Esophagus squamous epithelium (tissue), 5 donors: ENCODE results near the gene IMMP2L. TPM values are rescaled to one million over a fixed set of nuclear protein-coding genes. Genes with fewer than 3 reads are reported as not detected.

Experiments
- DNase-seq: peaks from one replicate; lab custom pipeline; 2025; lab: John Stamatoyannopoulos, UW
- H3K27ac ChIP-seq, 4 donors: fragments of 200-600 bp; sonication (generic); one replicate each; pipeline ENCODE4 v1.5.1; 2016 to 2019; ENCODE audit warnings: mild to moderate bottlenecking in 1 of 4
- H3K27me3 ChIP-seq, 4 donors: fragments of 200-600 bp; sonication (generic); 1 replicate in 3 of 4; 2 replicates in 1 of 4; pipeline versions ENCODE4 v1.5.1 to v1.6.0; 2017 to 2021; ENCODE audit warnings: antibody characterized with exemption in 1 of 4
- H3K36me3 ChIP-seq, 3 donors: fragments of 200-600 bp; sonication (generic); one replicate each; pipeline ENCODE4 v1.5.1; 2016 to 2019
- H3K4me1 ChIP-seq, 3 donors: fragments of 200-600 bp; sonication (generic); one replicate each; pipeline ENCODE4 v1.5.1; 2017 to 2019
- H3K4me3 ChIP-seq, 4 donors: fragments of 200-600 bp; sonication (generic); 1 replicate in 3 of 4; 2 replicates in 1 of 4; pipeline ENCODE4 v1.5.1; 2016 to 2019; ENCODE audit warnings: mild to moderate bottlenecking in 2 of 4, moderate library complexity in 1 of 4
- H3K9me3 ChIP-seq, 3 donors: fragments of 200-600 bp; sonication (generic); one replicate each; pipeline ENCODE4 v1.5.1; 2016 to 2019
- POLR2A ChIP-seq, 4 donors: fragments of 450-650 bp; IDR thresholded peaks; one replicate each; pipeline ENCODE4 v1.6.1; 2017; ENCODE audit warnings: antibody characterized with exemption in 4 of 4, mild to moderate bottlenecking in 4 of 4, moderate library complexity in 3 of 4
- WGBS, 2 donors: methylation state at CpG; one replicate each; pipeline ENCODE4 v1.1.5; 2018; 5-methylcytosine and 5-hydroxymethylcytosine counted together
- intact Hi-C: fragments of 100-400 bp; cut with DNase I; formaldehyde crosslinking; loops from one replicate; pipeline ENCODE4 v1.15.0; 2022
- total RNA-seq, 4 donors: library from RNA; depleted of rRNA; stranded (reverse); fragments of >200 nt; gene quantifications; one replicate each; pipeline ENCODE4 v1.1.0, GENCODE V29; 2016
- TF ChIP-seq, protein P1 (sequence below), 6 experiments: fragments of 450-650 bp in 4 of 6; fragments of 200-600 bp in 2 of 6; sonication (generic) in 2 of 6; IDR thresholded peaks; one replicate each; pipeline ENCODE4 v1.5.1; 2016 to 2019; ENCODE audit warnings: antibody characterized with exemption in 6 of 6, mild to moderate bottlenecking in 4 of 6, moderate library complexity in 4 of 6
- donor health status: DM: yes; HTN: yes; CAD: no.

IMMP2L gene
- total RNA-seq, 4 donors from 2014 or later = 1.6 to 21.7 (median 5.4) TPM

DNA sequence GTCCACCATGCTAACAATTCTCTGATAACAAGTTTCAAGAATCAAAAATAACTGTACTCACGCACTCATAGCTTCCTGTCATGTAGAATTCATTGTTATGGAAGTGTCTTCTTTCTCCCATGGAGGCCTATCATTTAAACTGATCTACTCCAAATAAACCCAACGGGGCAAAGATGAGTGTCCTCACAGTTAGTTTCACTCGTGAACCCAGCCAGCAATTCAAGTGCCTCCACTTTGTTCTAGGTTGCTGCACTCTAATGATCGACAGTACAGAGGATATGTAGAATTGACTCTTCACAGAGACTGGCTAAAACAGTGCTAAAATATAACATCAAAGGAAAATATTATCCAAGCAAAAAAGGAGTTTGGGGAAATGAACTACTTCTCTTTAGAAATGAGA is 360.0 kb downstream of the IMMP2L start:
- Histone ChIP-seq H3K27ac (no peak overlapping the region), H3K9me3 (peaks cover 0 to 5% (median 0%) of the 10 kb centered on the region in 3 donors), H3K4me1 (no peaks in the 10 kb centered on the region), H3K36me3 (no peaks in the 10 kb centered on the region), H3K27me3 (no peaks in the 10 kb centered on the region), H3K4me3 (no peak overlapping the region)
- TF ChIP-seq, protein P1, sequence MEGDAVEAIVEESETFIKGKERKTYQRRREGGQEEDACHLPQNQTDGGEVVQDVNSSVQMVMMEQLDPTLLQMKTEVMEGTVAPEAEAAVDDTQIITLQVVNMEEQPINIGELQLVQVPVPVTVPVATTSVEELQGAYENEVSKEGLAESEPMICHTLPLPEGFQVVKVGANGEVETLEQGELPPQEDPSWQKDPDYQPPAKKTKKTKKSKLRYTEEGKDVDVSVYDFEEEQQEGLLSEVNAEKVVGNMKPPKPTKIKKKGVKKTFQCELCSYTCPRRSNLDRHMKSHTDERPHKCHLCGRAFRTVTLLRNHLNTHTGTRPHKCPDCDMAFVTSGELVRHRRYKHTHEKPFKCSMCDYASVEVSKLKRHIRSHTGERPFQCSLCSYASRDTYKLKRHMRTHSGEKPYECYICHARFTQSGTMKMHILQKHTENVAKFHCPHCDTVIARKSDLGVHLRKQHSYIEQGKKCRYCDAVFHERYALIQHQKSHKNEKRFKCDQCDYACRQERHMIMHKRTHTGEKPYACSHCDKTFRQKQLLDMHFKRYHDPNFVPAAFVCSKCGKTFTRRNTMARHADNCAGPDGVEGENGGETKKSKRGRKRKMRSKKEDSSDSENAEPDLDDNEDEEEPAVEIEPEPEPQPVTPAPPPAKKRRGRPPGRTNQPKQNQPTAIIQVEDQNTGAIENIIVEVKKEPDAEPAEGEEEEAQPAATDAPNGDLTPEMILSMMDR (IDR thresholded peaks at IDR 0.05) = no peak
- TF ChIP-seq POLR2A (IDR thresholded peaks at IDR 0.05) = no peak
- 87 to 93% methylated on average over 4 of the region's 4 CpGs for WGBS, 2 donors
- DNase-seq = no peak
- intact Hi-C loops = no loop called here

DNA sequence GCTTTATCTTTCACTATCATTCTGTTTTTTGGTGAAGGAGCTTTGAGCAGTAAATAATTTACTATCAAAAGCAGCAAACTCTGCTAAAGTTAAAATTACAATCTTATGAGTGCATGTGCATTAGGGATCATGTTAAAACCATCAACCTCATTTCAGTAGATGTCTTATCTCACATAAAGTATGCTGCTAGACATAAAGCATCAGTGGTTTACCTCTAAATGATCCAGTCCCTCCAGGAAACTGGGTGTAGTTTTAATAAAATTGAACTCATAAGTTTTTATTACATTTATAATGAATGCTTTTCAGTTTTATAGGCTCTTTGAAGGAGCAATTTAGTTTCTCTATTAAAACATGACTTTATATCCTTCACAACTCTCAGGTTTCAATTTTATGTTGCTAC is 362.6 kb downstream of the IMMP2L start:
- no peaks in the 10 kb centered on the region for H3K27me3 ChIP-seq
- TF ChIP-seq POLR2A (IDR thresholded peaks at IDR 0.05) = no peak
- TF ChIP-seq, protein P1 (IDR thresholded peaks at IDR 0.05) = no peak
- peaks cover 0 to 5% (median 0%) of the 10 kb centered on the region in 3 donors for H3K9me3 ChIP-seq
- no peaks in the 10 kb centered on the region for H3K4me1 ChIP-seq
- no peak for DNase-seq
- no peak overlapping the region for H3K4me3 ChIP-seq
- intact Hi-C loops = no loop called here
- H3K27ac ChIP-seq = no peak overlapping the region
- no peaks in the 10 kb centered on the region for H3K36me3 ChIP-seq

DNA sequence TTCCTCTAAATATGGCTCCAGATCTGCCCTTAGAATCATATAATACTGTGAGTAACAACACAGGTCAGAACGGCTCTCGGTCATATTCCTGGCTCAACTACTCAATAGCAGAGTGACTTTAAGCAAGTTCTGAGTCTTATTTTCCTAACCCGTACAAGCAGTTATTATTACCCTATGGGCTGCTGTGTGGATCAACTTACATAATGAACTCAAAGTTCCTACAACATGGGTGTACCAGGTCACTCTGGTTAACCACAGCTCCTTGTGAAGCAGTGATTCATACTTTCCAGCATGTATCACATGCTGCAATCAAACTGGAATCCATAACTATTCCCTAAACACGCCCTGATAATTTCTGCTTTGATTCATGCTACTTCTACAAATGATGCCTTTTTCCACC is 364.0 kb downstream of the IMMP2L start:
- H3K36me3 ChIP-seq = no peaks in the 10 kb centered on the region
- H3K4me3 ChIP-seq = no peak overlapping the region
- no peak overlapping the region for H3K27ac ChIP-seq
- H3K27me3 ChIP-seq = no peaks in the 10 kb centered on the region
- H3K9me3 ChIP-seq = peaks cover 0 to 5% (median 0%) of the 10 kb centered on the region in 3 donors
- WGBS, 2 donors = 53 to 61% methylated on average over 4 of the region's 4 CpGs
- no peak for TF ChIP-seq POLR2A (IDR thresholded peaks at IDR 0.05)
- TF ChIP-seq, protein P1 (IDR thresholded peaks at IDR 0.05) = no peak
- intact Hi-C loops = no loop called here
- no peak for DNase-seq
- H3K4me1 ChIP-seq = no peaks in the 10 kb centered on the region

DNA sequence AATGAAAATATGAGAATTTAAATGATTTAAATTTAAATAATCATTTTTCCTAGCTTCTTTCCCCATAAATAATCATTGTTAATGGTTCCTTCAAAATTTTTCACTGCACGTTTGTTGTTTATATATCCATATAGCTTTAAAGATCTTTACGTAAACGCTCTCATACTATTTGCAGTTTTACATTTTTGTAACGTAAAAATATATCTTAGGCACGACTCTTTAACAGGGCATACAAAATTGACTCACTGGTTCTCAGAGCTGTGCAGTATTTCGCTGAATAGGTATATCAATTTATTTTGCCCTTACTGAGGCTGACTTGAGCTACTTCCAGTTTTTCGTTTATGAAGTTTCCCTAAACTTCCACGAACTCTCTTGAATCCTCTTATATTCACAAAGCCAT is 365.6 kb downstream of the IMMP2L start:
- no peak for DNase-seq
- no peak overlapping the region for H3K27ac ChIP-seq
- no peak overlapping the region for H3K4me3 ChIP-seq
- intact Hi-C loops = no loop called here
- H3K36me3 ChIP-seq = no peaks in the 10 kb centered on the region
- H3K9me3 ChIP-seq = peaks cover 0 to 4% (median 0%) of the 10 kb centered on the region in 3 donors
- WGBS, 2 donors = 92 to 95% methylated on average over 8 of the region's 8 CpGs
- no peaks in the 10 kb centered on the region for H3K27me3 ChIP-seq
- no peaks in the 10 kb centered on the region for H3K4me1 ChIP-seq
- no peak for TF ChIP-seq POLR2A (IDR thresholded peaks at IDR 0.05)
- TF ChIP-seq, protein P1 (IDR thresholded peaks at IDR 0.05) = no peak

DNA sequence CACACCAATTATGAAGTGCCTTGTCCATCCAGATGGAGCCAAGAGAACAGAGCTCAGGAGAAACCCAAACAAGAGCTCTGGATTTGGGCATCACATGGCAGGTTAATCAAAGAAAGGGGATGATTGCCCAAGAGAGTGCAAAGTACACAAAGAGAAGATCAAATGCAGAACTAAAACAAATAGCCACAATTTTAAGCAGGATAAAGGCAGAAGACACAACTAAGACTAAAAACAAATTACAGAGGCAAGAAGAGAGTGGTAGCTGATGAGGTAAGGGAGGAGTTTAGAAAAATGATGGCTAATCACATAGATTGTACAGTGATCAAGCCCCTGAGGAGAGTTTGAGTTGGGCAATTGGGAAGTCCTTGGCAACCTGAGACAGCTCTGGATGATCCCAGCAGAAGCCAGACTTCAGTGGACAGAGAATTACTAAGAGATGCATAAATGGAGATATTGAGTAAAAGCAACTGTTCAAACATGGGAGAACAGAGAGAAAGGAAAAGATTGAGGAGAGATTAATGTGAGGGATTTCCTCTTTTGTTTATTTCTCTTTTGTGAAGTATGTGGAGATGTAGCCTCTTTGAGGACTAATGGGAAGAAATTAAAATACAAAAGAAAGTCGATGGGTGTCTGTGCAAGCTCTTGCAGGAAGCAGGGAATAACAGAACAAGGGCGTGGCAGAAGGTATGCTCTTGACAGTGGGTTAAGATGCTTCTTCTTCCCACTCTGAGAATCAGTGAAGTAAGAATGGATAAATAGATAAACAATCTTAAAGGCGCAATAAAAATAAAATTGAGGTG is 369.5 kb downstream of the IMMP2L start:
- intact Hi-C loops = no loop called here
- H3K27me3 ChIP-seq = no peaks in the 10 kb centered on the region
- H3K4me1 ChIP-seq = no peaks in the 10 kb centered on the region
- H3K4me3 ChIP-seq = no peak overlapping the region
- no peak overlapping the region for H3K27ac ChIP-seq
- TF ChIP-seq, protein P1 (IDR thresholded peaks at IDR 0.05) = no peak
- no peak for TF ChIP-seq POLR2A (IDR thresholded peaks at IDR 0.05)
- no peaks in the 10 kb centered on the region for H3K36me3 ChIP-seq
- DNase-seq = no peak
- H3K9me3 ChIP-seq = peaks cover 0 to 4% (median 0%) of the 10 kb centered on the region in 3 donors
- 69 to 74% methylated on average over 3 of the region's 3 CpGs for WGBS, 2 donors
